Keratinocyte (primary cell): ENCODE measurements around the gene SMIM36. TPM values are rescaled to one million over a fixed set of nuclear protein-coding genes. Genes with fewer than 3 reads are reported as not detected.

Experiments used
- DNase-seq: peaks from one replicate; pipeline ENCODE4 v3.0.0-alpha.2; 2011; ENCODE audit warnings: low read depth, missing footprints, low spot score
- FAIRE-seq: peaks from 2 replicates; lab custom pipeline; 2011; peaks lifted over from hg19 to GRCh38; lab: Jason Lieb, UNC
- H2AFZ ChIP-seq: 2 replicates; pipeline ENCODE4 v1.6.0; 2012; ENCODE audit warnings: low read length, control low read depth, inconsistent platforms; ENCODE audit not compliant: control insufficient read depth
- H3K27ac ChIP-seq: 2 replicates; pipeline ENCODE4 v1.5.1; 2011; ENCODE audit warnings: low read length; ENCODE audit not compliant: control insufficient read depth, insufficient read depth
- H3K27me3 ChIP-seq: 3 replicates; pipeline ENCODE4 v1.6.0; 2011; ENCODE audit warnings: low read length; ENCODE audit not compliant: control insufficient read depth, insufficient read depth; ENCODE audit errors: extremely low read depth
- H3K36me3 ChIP-seq, 2 experiments: 2 replicates in 1 of 2; 3 replicates in 1 of 2; pipeline ENCODE4 v1.5.1; 2011; ENCODE audit warnings: low read length in 2 of 2, mild to moderate bottlenecking in 1 of 2; ENCODE audit not compliant: control insufficient read depth in 2 of 2, insufficient read depth in 2 of 2; ENCODE audit errors: extremely low read depth in 1 of 2
- H3K4me1 ChIP-seq: 3 replicates; pipeline ENCODE4 v1.5.1; 2011; ENCODE audit warnings: low read length; ENCODE audit not compliant: control insufficient read depth, insufficient read depth; ENCODE audit errors: extremely low read depth
- H3K4me2 ChIP-seq: 3 replicates; pipeline ENCODE4 v1.6.0; 2011; ENCODE audit warnings: low read depth, low read length; ENCODE audit not compliant: control insufficient read depth, insufficient read depth; ENCODE audit errors: extremely low read depth
- H3K4me3 ChIP-seq, 3 experiments: fragments of 200-600 bp in 1 of 3; sonication (generic) in 1 of 3; 2 replicates in 2 of 3; 3 replicates in 1 of 3; pipeline ENCODE4 v1.5.1; 2011 to 2016; ENCODE audit warnings: low read length in 3 of 3, mild to moderate bottlenecking in 3 of 3, control low read depth in 2 of 3, inconsistent platforms in 1 of 3, low read depth in 1 of 3, mixed read lengths in 1 of 3, mixed run types in 1 of 3, moderate library complexity in 1 of 3; ENCODE audit not compliant: control insufficient read depth in 2 of 3, insufficient read depth in 2 of 3; ENCODE audit errors: extremely low read depth in 1 of 3
- H3K79me2 ChIP-seq: 2 replicates; pipeline ENCODE4 v1.6.0; 2012; ENCODE audit warnings: low read length; ENCODE audit not compliant: control insufficient read depth, insufficient read depth
- H3K9ac ChIP-seq: 3 replicates; pipeline ENCODE4 v1.6.0; 2011; ENCODE audit warnings: low read length; ENCODE audit not compliant: control insufficient read depth, insufficient read depth; ENCODE audit errors: extremely low read depth
- H3K9me1 ChIP-seq: 3 replicates; pipeline ENCODE4 v1.6.0; 2011; ENCODE audit warnings: low read length; ENCODE audit not compliant: control insufficient read depth, insufficient read depth; ENCODE audit errors: extremely low read depth
- H3K9me3 ChIP-seq: 2 replicates; pipeline ENCODE4 v1.5.1; 2012; ENCODE audit warnings: low read depth, low read length; ENCODE audit not compliant: control insufficient read depth
- H4K20me1 ChIP-seq: 3 replicates; pipeline ENCODE4 v1.6.0; 2011; ENCODE audit warnings: low read length; ENCODE audit not compliant: control insufficient read depth, insufficient read depth; ENCODE audit errors: extremely low read depth
- CTCF ChIP-seq, 3 experiments: IDR thresholded peaks in 1 of 3; conservative IDR thresholded peaks in 1 of 3; optimal IDR thresholded peaks in 1 of 3; 2 replicates in 2 of 3; 3 replicates in 1 of 3; pipeline versions ENCODE3 to v1.5.1; 2011; ENCODE audit warnings: low read length in 3 of 3, mild to moderate bottlenecking in 3 of 3, moderate library complexity in 2 of 3, control low read depth in 1 of 3, inconsistent platforms in 1 of 3; ENCODE audit not compliant: insufficient read depth in 2 of 3; ENCODE audit errors: extremely low read depth in 1 of 3
- EZH2 ChIP-seq: IDR thresholded peaks from one replicate; pipeline ENCODE4 v1.6.1; 2012; ENCODE audit warnings: inconsistent platforms, mild to moderate bottlenecking, low read length, moderate library complexity
- dilution Hi-C: fragments of 300-500 bp; cut with MboI; formaldehyde crosslinking; loops from one replicate; pipeline ENCODE4 v1.7.0; 2020; ENCODE audit warnings: low sequenced_read_pairs; ENCODE audit not compliant: extremely low pct_ligation_motif_present
- polyA plus RNA-seq, 5 experiments: library from polyadenylated mRNA; depleted of rRNA in 3 of 5; stranded (reverse) in 3 of 5; stranded (forward) in 1 of 5; unstranded in 1 of 5; fragments of >200 nt; gene quantifications; 1 replicate in 1 of 5; 2 replicates in 3 of 5; 3 replicates in 1 of 5; pipeline versions ENCODE4 v1.2.1 to v1.2.3, GENCODE V29; 2011 to 2012; ENCODE audit warnings: missing spikeins in 2 of 5, low read depth in 1 of 5, low replicate concordance in 1 of 5

SMIM36 gene
- polyA plus RNA-seq, 1 donor (not counting 4 experiments of a cell fraction or from before 2014, with no cell fraction given), result not detected

GRCh38 chr17:55458287-55458900, 52.9 kb downstream of the SMIM36 start:
- Histone ChIP-seq H4K20me1 (no peaks in the 10 kb centered on the region), H3K9me1 (no peaks in the 10 kb centered on the region), H3K79me2 (no peaks in the 10 kb centered on the region), H3K9me3 (no peaks in the 10 kb centered on the region), H3K27me3 (no peaks in the 10 kb centered on the region), H2AFZ (no peak overlapping the region), H3K36me3 (no peaks in the 10 kb centered on the region), H3K27ac (peak overlapping the region; percentile 51), H3K4me1 (peaks cover 20% of the 10 kb centered on the region), H3K4me2 (peak overlapping the region; percentile 29), H3K4me3 (no peak overlapping the region), H3K9ac (peak overlapping the region; percentile 13)
- FAIRE-seq, result no peak
- TF ChIP-seq CTCF (optimal IDR thresholded peaks at IDR 0.05 in 1 of 3, IDR thresholded peaks at IDR 0.05 in 1 of 3, conservative IDR thresholded peaks at IDR 0.05 in 1 of 3; ENCODE audit: extremely low read depth in 1 of 3, insufficient read depth in 2 of 3, low read length in 3 of 3), result no peak
- TF ChIP-seq EZH2, result no peak
- DNase-seq, result no peak
- dilution Hi-C loops, result no loop called here

- Histone ChIP-seq H3K9ac (no peak overlapping the region), H3K27ac (no peak overlapping the region), H3K27me3 (no peaks in the 10 kb centered on the region), H3K36me3 (no peaks in the 10 kb centered on the region), H3K4me3 (no peak overlapping the region), H3K4me2 (no peak overlapping the region), H3K4me1 (peaks cover 20% of the 10 kb centered on the region), H2AFZ (no peak overlapping the region), H4K20me1 (no peaks in the 10 kb centered on the region), H3K9me1 (no peaks in the 10 kb centered on the region), H3K79me2 (no peaks in the 10 kb centered on the region), H3K9me3 (no peaks in the 10 kb centered on the region)
- dilution Hi-C loops, result no loop called here
- DNase-seq (no peak), FAIRE-seq (no peak)
- no peak for TF ChIP-seq EZH2
- no peak for TF ChIP-seq CTCF (optimal IDR thresholded peaks at IDR 0.05 in 1 of 3, IDR thresholded peaks at IDR 0.05 in 1 of 3, conservative IDR thresholded peaks at IDR 0.05 in 1 of 3; ENCODE audit: extremely low read depth in 1 of 3, insufficient read depth in 2 of 3, low read length in 3 of 3)
Observed at GRCh38 chr17:55456307-55457240, 54.7 kb downstream of the SMIM36 start.
